Choroid plexus epithelial cell (primary cell): Measurements from ENCODE around the gene SSUH2.
A peak's percentile ranks its signal among the peaks of the same experiment; 100 is the strongest.

ENCODE experiments used
- DNase-seq: peaks from one replicate; pipeline ENCODE4 v3.0.0-alpha.2; 2010; ENCODE audit warnings: low read depth
- H3K4me3 ChIP-seq: 2 replicates; pipeline ENCODE4 v1.5.1; 2011; ENCODE audit warnings: low read depth, mild to moderate bottlenecking, control low read depth, low read length, moderate library complexity
- CTCF ChIP-seq: conservative IDR thresholded peaks from 2 replicates; pipeline ENCODE4 v1.5.1; 2011; ENCODE audit warnings: low read depth, mild to moderate bottlenecking, control low read depth, inconsistent platforms, low read length, moderate library complexity

The SSUH2 gene

GRCh38 chr3:8606701-8607231 is 37.8 kb downstream of the SSUH2 start:
- DNase-seq: peak; percentile 27
- TF ChIP-seq CTCF: no peak
- no peak overlapping the region for H3K4me3 ChIP-seq

- TF ChIP-seq CTCF: no peak
- no peak for DNase-seq
- H3K4me3 ChIP-seq: no peak overlapping the region
These were observed 39.6 kb downstream of the SSUH2 start for GRCh38 chr3:8604988-8605387.

- no peak for TF ChIP-seq CTCF
- H3K4me3 ChIP-seq: no peak overlapping the region
- DNase-seq: no peak
These were observed 40.6 kb downstream of the SSUH2 start for GRCh38 chr3:8604006-8604405.

- no peak overlapping the region for H3K4me3 ChIP-seq
These were observed 41.4 kb downstream of the SSUH2 start for GRCh38 chr3:8603115-8603710.

GRCh38 chr3:8600457-8600856 is 44.1 kb downstream of the SSUH2 start:
- no peak overlapping the region for H3K4me3 ChIP-seq
- no peak for DNase-seq
- TF ChIP-seq CTCF: no peak

More at GRCh38 chr3:8603115-8603710, 41.4 kb downstream of the SSUH2 start:
- no peak for DNase-seq
- TF ChIP-seq CTCF: no peak

GRCh38 chr3:8599146-8599545 is 45.5 kb downstream of the SSUH2 start:
- DNase-seq: no peak
- H3K4me3 ChIP-seq: no peak overlapping the region

More at GRCh38 chr3:8599146-8599545, 45.5 kb downstream of the SSUH2 start:
- no peak for TF ChIP-seq CTCF
